SJCRH30 (cell line): ENCODE results near the gene MFSD11. TPM values are rescaled to one million over a fixed set of nuclear protein-coding genes. Genes with fewer than 3 reads are reported as not detected.
"Not testable (repeated sequence)": the region's sequence is repeated elsewhere in the genome, so short reads cannot be mapped to it uniquely, and the experiment has no call there.

Experiments
- DNase-seq, 2 experiments: peaks; one replicate each; pipeline ENCODE4 v3.0.0-alpha.2; 2015 to 2020
- H3K27ac ChIP-seq: fragments of 250-450 bp; sonication (Bioruptor Pico); 2 replicates; pipeline ENCODE4 v1.5.1; 2020; ENCODE audit warnings: mild to moderate bottlenecking, moderate library complexity
- H3K27me3 ChIP-seq: fragments of 250-450 bp; sonication (Bioruptor Pico); 2 replicates; pipeline ENCODE4 v1.5.1; 2020; ENCODE audit warnings: mild to moderate bottlenecking, moderate library complexity
- H3K36me3 ChIP-seq: fragments of 250-450 bp; sonication (Bioruptor Pico); 2 replicates; pipeline ENCODE4 v1.5.1; 2020; ENCODE audit warnings: mild to moderate bottlenecking, moderate library complexity
- H3K4me1 ChIP-seq: fragments of 250-450 bp; sonication (Bioruptor Pico); 2 replicates; pipeline ENCODE4 v1.5.1; 2020; ENCODE audit warnings: mild to moderate bottlenecking, moderate library complexity
- H3K4me3 ChIP-seq: fragments of 250-450 bp; sonication (Bioruptor Pico); 2 replicates; pipeline ENCODE4 v1.5.1; 2020; ENCODE audit warnings: mild to moderate bottlenecking, moderate library complexity
- H3K9me3 ChIP-seq: fragments of 250-450 bp; sonication (Bioruptor Pico); replicated peaks from 2 replicates; pipeline ENCODE4 v1.5.1; 2020; ENCODE audit warnings: mild to moderate bottlenecking, moderate library complexity
- total RNA-seq: library from RNA; depleted of rRNA; stranded (reverse); fragments of >200 nt; shearing (Covaris generic); gene quantifications from 2 replicates; pipeline ENCODE4 v1.2.3, GENCODE V29; 2014

The MFSD11 gene
- total RNA-seq, 1 experiment from 2014 or later: 40.4 TPM

DNA sequence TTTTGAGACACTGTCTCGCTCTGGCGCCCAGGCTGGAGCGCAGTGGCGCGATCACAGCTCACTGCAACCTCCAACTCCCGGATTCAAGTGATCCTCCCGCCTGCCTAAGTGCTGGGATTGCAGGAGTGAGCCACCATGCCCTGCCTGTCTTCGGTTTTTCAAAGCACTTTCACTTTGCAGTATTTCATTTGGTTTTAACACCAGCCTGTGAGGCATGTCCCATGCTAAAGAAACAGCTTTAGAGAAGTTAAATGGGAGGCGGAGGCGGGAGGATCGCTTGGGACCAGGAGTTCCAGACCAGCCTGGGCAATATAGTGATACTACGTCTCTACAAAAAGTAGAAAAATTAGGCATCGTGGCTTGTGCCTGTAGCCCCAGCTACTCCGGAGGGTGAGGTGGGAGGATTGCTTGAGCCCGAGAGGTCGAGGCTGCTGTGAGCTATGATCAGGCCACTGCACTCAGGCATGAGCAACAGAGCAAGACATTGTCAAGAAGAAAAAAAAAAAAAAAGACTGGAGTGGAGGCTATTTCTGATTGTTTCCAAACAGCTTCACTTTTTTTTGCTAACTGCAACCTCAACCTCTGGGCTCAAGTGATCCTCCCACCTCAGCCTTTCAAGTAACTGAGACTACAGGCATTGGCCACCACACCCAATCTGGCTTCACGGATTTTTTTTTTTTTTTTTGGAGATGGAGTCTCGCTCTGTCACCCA lies 10.0 kb upstream of the MFSD11 start:
- Histone ChIP-seq H3K27me3 (no peaks in the 10 kb centered on the region), H3K4me3 (peak overlapping the region; percentile 97), H3K4me1 (no peaks in the 10 kb centered on the region; the same call in 1 of the 2 replicates), H3K27ac (no peak overlapping the region), H3K9me3 (no peaks in the 10 kb centered on the region), H3K36me3 (peaks cover 42% of the 10 kb centered on the region)
- DNase-seq: no peak

DNA sequence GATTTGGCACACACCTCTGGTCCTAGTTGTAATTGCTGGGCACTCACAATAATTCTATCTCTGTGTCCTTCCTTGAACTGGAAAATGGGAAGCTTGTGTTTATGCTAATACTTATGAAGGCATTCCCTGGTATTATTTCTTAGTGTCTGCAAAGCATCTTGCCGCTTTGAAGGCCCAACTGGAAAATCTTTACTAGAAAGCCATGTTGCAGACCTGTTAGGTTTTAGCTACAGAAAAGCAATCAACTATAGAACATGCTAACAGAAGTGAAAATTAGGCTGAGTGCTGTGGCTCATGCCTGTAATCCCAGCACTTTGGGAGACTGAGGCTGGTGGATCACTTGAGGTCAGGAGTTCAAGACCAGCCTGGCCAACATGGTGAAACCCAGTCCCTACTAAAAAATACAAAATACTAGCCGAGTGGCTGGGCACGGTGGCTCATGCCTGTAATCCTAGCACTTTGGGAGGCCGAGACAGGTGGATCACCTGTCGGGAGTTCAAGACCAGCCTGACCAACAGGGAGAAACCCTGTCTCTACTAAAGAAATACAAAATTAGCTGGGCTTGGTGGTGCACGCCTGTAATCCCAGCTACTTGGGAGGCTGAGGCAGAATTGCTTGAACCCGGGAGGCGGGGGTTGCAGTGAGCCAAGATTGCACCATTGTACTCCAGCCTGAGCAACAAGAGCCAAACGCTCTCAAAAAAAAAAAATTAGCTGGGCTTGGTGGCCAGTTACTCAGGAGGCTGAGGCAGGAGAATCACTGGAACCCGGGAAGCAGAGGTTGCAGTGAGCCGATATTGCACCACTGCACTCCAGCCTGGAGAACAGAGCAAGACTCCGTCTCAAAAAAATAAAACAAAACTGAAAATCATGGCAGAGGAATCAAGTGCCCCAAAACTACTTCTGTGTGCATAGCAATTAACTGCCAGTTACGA lies 5.9 kb upstream of the MFSD11 start:
- H3K4me1 ChIP-seq, H3K9me3 ChIP-seq, H3K4me3 ChIP-seq, H3K27ac ChIP-seq, H3K27me3 ChIP-seq: not testable (repeated sequence)
- H3K36me3 ChIP-seq: peaks cover 59% of the 10 kb centered on the region
- peak in 1 of 2 experiments; percentile 33 for DNase-seq

- DNase-seq: peak in 1 of 2 experiments; percentile 39
- Histone ChIP-seq H3K27ac (no peak overlapping the region), H3K4me1 (peaks cover 10% of the 10 kb centered on the region), H3K27me3 (no peaks in the 10 kb centered on the region), H3K4me3 (no peak overlapping the region; the same call in 1 of the 2 replicates), H3K9me3 (no peaks in the 10 kb centered on the region), H3K36me3 (peaks cover 59% of the 10 kb centered on the region)
These were observed 4.9 kb upstream of the MFSD11 start for GRCh38 chr17:76732734-76733617.

GRCh38 chr17:76733618-76733957 lies 4.3 kb upstream of the MFSD11 start:
- peaks cover 10% of the 10 kb centered on the region for H3K4me1 ChIP-seq
- peaks cover 59% of the 10 kb centered on the region for H3K36me3 ChIP-seq
- no peaks in the 10 kb centered on the region for H3K27me3 ChIP-seq
- no peak overlapping the region for H3K27ac ChIP-seq
- H3K4me3 ChIP-seq: peak overlapping the region; percentile 98
- no peaks in the 10 kb centered on the region for H3K9me3 ChIP-seq
- DNase-seq: no peak

- H3K27me3 ChIP-seq: no peaks in the 10 kb centered on the region
- peaks cover 12% of the 10 kb centered on the region for H3K4me1 ChIP-seq
- H3K9me3 ChIP-seq: no peaks in the 10 kb centered on the region
- DNase-seq: peak in 1 of 2 experiments; percentile 24
- no peak overlapping the region for H3K27ac ChIP-seq
- peak overlapping the region; percentile 98 for H3K4me3 ChIP-seq
- peaks cover 59% of the 10 kb centered on the region for H3K36me3 ChIP-seq
These were observed 3.7 kb upstream of the MFSD11 start for GRCh38 chr17:76734080-76734840.

DNA sequence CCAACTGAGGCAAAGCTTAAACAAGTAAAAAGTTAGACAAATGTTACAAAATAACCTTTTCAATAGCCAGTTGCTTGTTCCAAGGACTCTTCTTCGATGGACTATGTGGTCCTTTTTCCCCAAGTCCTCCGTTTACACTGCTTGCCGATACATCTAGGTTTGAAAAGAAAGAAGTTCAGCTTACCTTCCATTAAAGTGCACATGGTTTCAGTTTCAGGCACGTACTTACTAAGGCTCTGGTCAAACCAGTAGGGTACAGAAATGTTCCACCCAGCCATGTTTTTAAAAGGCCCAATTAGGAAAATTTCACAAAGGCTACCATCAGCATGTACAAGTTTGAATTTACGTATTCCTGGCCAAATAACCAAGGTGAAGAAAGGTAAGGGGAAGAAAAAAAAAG lies 2.9 kb upstream of the MFSD11 start:
- H3K36me3 ChIP-seq: peaks cover 59% of the 10 kb centered on the region
- H3K9me3 ChIP-seq: no peaks in the 10 kb centered on the region

DNA sequence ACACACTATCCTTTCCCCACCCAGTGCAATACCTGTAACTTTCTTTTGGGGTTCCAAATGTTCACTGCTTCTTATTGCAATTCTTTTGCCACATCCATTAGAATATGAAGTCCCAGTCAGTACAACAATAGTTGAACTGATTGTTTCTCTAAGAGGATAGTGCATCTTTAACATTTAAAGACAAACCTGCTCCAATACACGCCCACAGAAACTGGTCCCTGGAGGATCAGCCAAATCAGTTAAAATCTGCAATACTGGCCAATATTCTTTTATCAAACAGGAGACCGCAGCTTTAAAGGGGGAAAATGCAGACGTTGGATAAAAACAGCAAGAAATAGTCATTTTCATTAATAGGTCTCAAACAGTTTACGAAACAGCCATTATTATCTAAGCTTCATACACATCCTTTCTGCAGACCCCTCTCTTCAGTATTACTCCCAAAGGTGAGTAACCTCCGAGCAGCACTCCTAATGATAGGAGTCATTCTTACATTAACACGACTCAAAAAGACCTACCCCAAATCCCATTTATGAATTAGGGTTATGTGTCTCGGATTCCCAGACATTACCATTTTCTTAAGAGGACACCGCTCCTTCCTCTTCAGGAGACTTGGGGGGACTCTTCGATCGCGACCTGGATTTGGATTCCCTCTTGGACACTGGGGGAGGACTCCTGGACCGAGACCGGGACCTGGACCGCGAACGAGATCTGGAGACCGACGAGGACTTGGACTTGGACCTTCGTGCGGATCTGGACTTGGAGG lies 2.2 kb upstream of the MFSD11 start:
- DNase-seq: peak in 1 of 2 experiments; percentile 29
- Histone ChIP-seq H3K4me3 (peak overlapping the region; percentile 98), H3K27ac (peak overlapping the region; percentile 100), H3K36me3 (peaks cover 56% of the 10 kb centered on the region), H3K9me3 (no peaks in the 10 kb centered on the region), H3K4me1 (peaks cover 17% of the 10 kb centered on the region), H3K27me3 (no peaks in the 10 kb centered on the region)

More for the DNA sequence above, 2.9 kb upstream of the MFSD11 start:
- DNase-seq: peak in 1 of 2 experiments; percentile 44
- Histone ChIP-seq H3K4me3 (peak overlapping the region; percentile 98), H3K4me1 (peaks cover 12% of the 10 kb centered on the region), H3K27me3 (no peaks in the 10 kb centered on the region), H3K27ac (no peak overlapping the region)

DNA sequence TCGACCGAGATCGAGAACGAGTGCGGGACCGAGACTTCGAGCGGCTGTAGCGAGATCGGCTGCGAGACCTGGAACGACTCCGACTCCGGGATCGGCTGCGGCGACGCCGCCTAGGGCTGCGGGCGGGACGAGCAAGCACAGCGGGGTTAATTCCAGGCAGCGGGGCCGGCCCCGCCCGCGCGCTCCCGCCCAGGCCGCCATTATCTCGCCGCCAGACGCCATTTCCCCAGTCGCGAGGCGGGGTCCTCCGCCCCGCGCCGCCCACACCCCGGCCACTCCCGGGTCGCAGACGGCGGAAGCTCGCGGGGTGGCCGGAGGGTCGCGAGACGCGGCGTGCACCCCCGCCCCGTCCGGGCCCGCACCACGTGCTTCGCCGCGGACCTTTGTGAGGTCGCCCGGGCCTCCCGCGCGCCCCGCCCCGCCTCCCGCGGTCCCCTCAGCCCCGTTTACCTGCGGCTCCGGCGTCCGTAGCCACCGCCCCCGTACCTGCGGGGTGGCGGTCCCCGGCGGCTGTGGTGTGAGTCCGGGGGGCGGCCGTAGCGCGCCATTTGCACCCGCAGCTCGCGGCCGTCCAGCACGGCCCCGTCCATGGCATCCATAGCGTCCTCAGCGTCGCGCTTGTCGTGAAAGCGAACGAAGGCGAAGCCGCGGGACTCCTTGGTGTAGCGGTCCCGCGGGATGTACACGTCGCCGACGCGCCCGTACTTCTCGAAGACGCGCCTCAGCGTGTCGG lies 1.4 kb upstream of the MFSD11 start:
- H3K27me3 ChIP-seq: no peaks in the 10 kb centered on the region
- H3K27ac ChIP-seq: peak overlapping the region; percentile 100
- no peaks in the 10 kb centered on the region for H3K9me3 ChIP-seq
- peak overlapping the region; percentile 98 for H3K4me3 ChIP-seq
- peaks cover 52% of the 10 kb centered on the region for H3K36me3 ChIP-seq
- DNase-seq: peak; percentile 62 to 64
- peaks cover 17% of the 10 kb centered on the region for H3K4me1 ChIP-seq

DNA sequence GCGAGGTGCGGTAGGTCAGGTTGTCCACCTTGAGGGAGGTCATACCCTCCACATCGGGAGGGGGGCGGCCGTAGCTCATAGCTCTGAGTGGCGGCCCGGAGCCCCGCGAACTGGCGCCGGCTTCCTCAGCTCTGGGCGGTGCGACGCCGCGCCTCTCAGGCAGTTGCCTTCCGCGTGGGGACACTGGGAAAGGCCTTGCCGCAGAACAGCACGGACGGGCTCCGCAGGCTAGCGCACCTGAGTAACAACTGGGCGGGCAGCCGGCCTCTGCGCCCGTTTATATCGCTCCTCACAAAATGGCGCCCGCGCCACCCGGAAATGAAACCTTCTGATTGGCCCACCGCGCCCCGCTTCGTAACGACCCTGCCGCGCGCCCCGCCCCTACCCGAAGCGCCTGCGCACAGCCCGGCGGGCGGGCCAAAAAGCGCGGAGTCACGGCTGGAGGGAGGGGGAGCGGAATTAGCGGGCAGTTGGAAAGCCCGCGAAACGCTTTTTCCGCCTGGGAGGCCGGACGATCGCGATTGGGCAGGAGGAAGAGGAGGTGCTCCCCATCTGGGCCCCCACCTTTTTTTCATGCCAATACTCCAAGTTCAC lies 740 bp upstream of the MFSD11 start, which contains the start of gene SRSF2:
TSS of gene SRSF2 (minus strand) at position 250 of the 594 bp plus-strand sequence. CDS start at position 79, 171 bp downstream.
- DNase-seq: peak; percentile 100
- Histone ChIP-seq H3K27me3 (no peaks in the 10 kb centered on the region), H3K4me3 (peak within 1 kb of the TSS; percentile 98), H3K9me3 (no peaks in the 10 kb centered on the region), H3K27ac (peak within 1 kb of the TSS; percentile 100), H3K36me3 (peaks cover 46% of the 10 kb centered on the region), H3K4me1 (peaks cover 17% of the 10 kb centered on the region)

- peaks cover 17% of the 10 kb centered on the region for H3K4me1 ChIP-seq
- no peaks in the 10 kb centered on the region for H3K9me3 ChIP-seq
- H3K4me3 ChIP-seq: peak overlapping the region; percentile 98
- peaks cover 38% of the 10 kb centered on the region for H3K36me3 ChIP-seq
- H3K27ac ChIP-seq: peak overlapping the region; percentile 100
- H3K27me3 ChIP-seq: no peaks in the 10 kb centered on the region
- peak in 1 of 2 experiments; percentile 51 for DNase-seq
These were observed 540 bp downstream of the MFSD11 start for GRCh38 chr17:76738468-76738850.

DNA sequence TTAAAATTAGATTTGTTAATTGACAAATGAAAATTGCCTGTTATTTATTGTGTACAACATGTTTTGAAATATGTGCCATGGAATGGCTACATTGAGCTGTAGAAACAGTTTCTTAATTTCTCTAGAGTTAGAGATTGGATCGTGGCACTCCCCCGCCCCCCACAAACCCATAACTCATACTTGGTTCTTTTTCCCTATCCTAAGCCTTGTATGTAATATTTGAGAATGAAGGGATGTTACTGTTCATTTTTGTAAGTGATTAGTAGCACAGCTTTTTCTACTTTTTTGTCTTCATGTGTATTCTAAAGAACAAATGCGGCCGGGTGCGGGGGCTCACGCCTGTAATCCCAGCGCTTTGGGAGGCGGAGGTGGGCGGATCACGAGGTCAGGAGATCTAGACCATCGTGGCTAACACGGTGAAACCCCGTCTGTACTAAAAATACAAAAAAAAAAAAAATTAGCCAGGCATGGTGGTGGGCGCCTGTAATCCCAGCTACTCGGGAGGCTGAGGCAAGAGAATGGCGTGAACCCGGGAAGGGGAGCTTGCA lies 1.7 kb downstream of the MFSD11 start:
- DNase-seq, H3K9me3 ChIP-seq, H3K27me3 ChIP-seq, H3K4me3 ChIP-seq, H3K27ac ChIP-seq: not testable (repeated sequence)
- Histone ChIP-seq H3K4me1 (peaks cover 11% of the 10 kb centered on the region), H3K36me3 (peaks cover 36% of the 10 kb centered on the region)
